HepG2 (cell line): ENCODE results near the gene PYGO2. TPM values are rescaled to one million over a fixed set of nuclear protein-coding genes. Genes with fewer than 3 reads are reported as not detected.

ENCODE experiments used
- ARNT ChIP-seq: fragments of 450-650 bp; IDR thresholded peaks from 2 replicates; pipeline ENCODE4 v1.6.1; 2017
- CREB3 ChIP-seq: sonication (generic); formaldehyde crosslinking; IDR thresholded peaks from 2 replicates; pipeline ENCODE4 v1.5.0; 2020; ENCODE audit warnings: missing genetic modification reagents
- CREM ChIP-seq, 2 experiments: sonication (generic) in 1 of 2; formaldehyde crosslinking in 1 of 2; IDR thresholded peaks; 2 replicates each; pipeline versions ENCODE4 v1.4.0 to v1.6.1; 2016 to 2020; ENCODE audit warnings: antibody characterized with exemption in 1 of 2, mild to moderate bottlenecking in 1 of 2, missing genetic modification reagents in 1 of 2
- GRHL1 ChIP-seq: sonication (generic); formaldehyde crosslinking; conservative IDR thresholded peaks from 2 replicates; pipeline ENCODE4 v1.8.0; 2022; ENCODE audit warnings: missing genetic modification reagents
- IKZF1 ChIP-seq: fragments of 450-650 bp; IDR thresholded peaks from 2 replicates; pipeline ENCODE4 v1.7.1; 2016
- JUND ChIP-seq: sonication (generic); formaldehyde crosslinking; IDR thresholded peaks from 2 replicates; pipeline ENCODE4 v1.8.0; 2022; ENCODE audit warnings: mild to moderate bottlenecking, missing genetic modification reagents
- SNAPC2 ChIP-seq: sonication (generic); formaldehyde crosslinking; IDR thresholded peaks from 2 replicates; pipeline ENCODE4 v1.8.1; 2022; ENCODE audit warnings: mild to moderate bottlenecking, missing genetic modification reagents
- THAP9 ChIP-seq: sonication (generic); formaldehyde crosslinking; IDR thresholded peaks from 2 replicates; pipeline ENCODE4; 2020; ENCODE audit warnings: missing genetic modification reagents, mild to moderate bottlenecking, borderline replicate concordance
- ZBTB37 ChIP-seq: sonication (generic); formaldehyde crosslinking; IDR thresholded peaks from 2 replicates; pipeline ENCODE4 v1.4.0; 2020; ENCODE audit warnings: mild to moderate bottlenecking, missing genetic modification reagents
- ZFP36L1 ChIP-seq: sonication (generic); formaldehyde crosslinking; IDR thresholded peaks from 2 replicates; pipeline ENCODE4 v1.8.0; 2022; ENCODE audit warnings: mild to moderate bottlenecking, missing genetic modification reagents, moderate library complexity
- ZNF101 ChIP-seq: sonication (generic); formaldehyde crosslinking; IDR thresholded peaks from 2 replicates; pipeline ENCODE4 v1.4.0; 2020; ENCODE audit warnings: mild to moderate bottlenecking, low read depth, missing genetic modification reagents, borderline replicate concordance
- ZNF782 ChIP-seq: sonication (generic); formaldehyde crosslinking; IDR thresholded peaks from 2 replicates; pipeline ENCODE4 v1.4.0; 2020; ENCODE audit warnings: missing genetic modification reagents, mild to moderate bottlenecking, borderline replicate concordance
- ZNF788 ChIP-seq: sonication (generic); formaldehyde crosslinking; IDR thresholded peaks from 2 replicates; pipeline ENCODE4 v1.5.0; 2020; ENCODE audit warnings: mild to moderate bottlenecking, missing genetic modification reagents, borderline replicate concordance
- ZNF841 ChIP-seq: sonication (generic); formaldehyde crosslinking; IDR thresholded peaks from 2 replicates; pipeline ENCODE4 v1.8.1; 2023; ENCODE audit warnings: missing genetic modification reagents, borderline replicate concordance
- polyA plus RNA-seq, 8 experiments: library from polyadenylated mRNA; depleted of rRNA in 3 of 8; stranded (reverse) in 7 of 8; unstranded in 1 of 8; fragments of >200 nt; fragmentation: Illumina TruSeq in 4 of 8; extraction: Trizol in 4 of 8; gene quantifications; 2 replicates each; pipeline versions ENCODE4 v1.2.1 to v1.2.3, GENCODE V29; 2011 to 2016; ENCODE audit warnings: low read depth in 4 of 8, missing spikeins in 1 of 8, mixed read lengths in 1 of 8; ENCODE audit not compliant: insufficient read depth in 1 of 8
- total RNA-seq, 5 experiments: library from RNA; depleted of rRNA; stranded (reverse); fragments of >200 nt; fragmentation: Illumina TruSeq; extraction: Trizol; gene quantifications; 2 replicates each; pipeline ENCODE4 v1.2.3, GENCODE V29; 2016; ENCODE audit warnings: low read depth in 1 of 5
- TF ChIP-seq, protein P1 (sequence below): sonication (generic); formaldehyde crosslinking; IDR thresholded peaks from 2 replicates; pipeline ENCODE4 v1.8.0; 2022; ENCODE audit warnings: mild to moderate bottlenecking, missing genetic modification reagents, moderate library complexity
- TF ChIP-seq, protein P2 (sequence below): sonication (generic); formaldehyde crosslinking; IDR thresholded peaks from 2 replicates; pipeline ENCODE4 v1.4.0; 2020; ENCODE audit warnings: low read depth, missing genetic modification reagents

Gene PYGO2
- total and polyA plus RNA-seq, 2 of the 13 experiments (the other 11 are each of a cell fraction or from before 2014, with no cell fraction given), result 20.3 to 21.8 TPM

- no peak for TF ChIP-seq ZNF782 (CRISPR knock-in tag)
- TF ChIP-seq IKZF1, result no peak
- no peak for TF ChIP-seq GRHL1 (CRISPR knock-in tag)
- no peak for TF ChIP-seq ARNT
- TF ChIP-seq SNAPC2 (CRISPR knock-in tag), result no peak
- TF ChIP-seq, protein P1, sequence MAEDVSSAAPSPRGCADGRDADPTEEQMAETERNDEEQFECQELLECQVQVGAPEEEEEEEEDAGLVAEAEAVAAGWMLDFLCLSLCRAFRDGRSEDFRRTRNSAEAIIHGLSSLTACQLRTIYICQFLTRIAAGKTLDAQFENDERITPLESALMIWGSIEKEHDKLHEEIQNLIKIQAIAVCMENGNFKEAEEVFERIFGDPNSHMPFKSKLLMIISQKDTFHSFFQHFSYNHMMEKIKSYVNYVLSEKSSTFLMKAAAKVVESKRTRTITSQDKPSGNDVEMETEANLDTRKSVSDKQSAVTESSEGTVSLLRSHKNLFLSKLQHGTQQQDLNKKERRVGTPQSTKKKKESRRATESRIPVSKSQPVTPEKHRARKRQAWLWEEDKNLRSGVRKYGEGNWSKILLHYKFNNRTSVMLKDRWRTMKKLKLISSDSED (CRISPR knock-in tag), result no peak
- TF ChIP-seq ZBTB37 (CRISPR knock-in tag), result no peak
- TF ChIP-seq ZFP36L1 (CRISPR knock-in tag), result no peak
- no peak for TF ChIP-seq ZNF841 (CRISPR knock-in tag)
- TF ChIP-seq CREM (IDR thresholded peaks at IDR 0.05), result peak; percentile 80
- TF ChIP-seq CREM (CRISPR knock-in tag; IDR thresholded peaks at IDR 0.05), result no peak
- TF ChIP-seq THAP9 (CRISPR knock-in tag), result peak; percentile 74; the same call in 1 of the 2 replicates
- no peak for TF ChIP-seq ZNF101
- TF ChIP-seq CREB3, result no peak
- no peak; the same call in 1 of the 2 replicates for TF ChIP-seq ZNF788 (CRISPR knock-in tag)
- TF ChIP-seq JUND (CRISPR knock-in tag), result no peak
- TF ChIP-seq, protein P2, sequence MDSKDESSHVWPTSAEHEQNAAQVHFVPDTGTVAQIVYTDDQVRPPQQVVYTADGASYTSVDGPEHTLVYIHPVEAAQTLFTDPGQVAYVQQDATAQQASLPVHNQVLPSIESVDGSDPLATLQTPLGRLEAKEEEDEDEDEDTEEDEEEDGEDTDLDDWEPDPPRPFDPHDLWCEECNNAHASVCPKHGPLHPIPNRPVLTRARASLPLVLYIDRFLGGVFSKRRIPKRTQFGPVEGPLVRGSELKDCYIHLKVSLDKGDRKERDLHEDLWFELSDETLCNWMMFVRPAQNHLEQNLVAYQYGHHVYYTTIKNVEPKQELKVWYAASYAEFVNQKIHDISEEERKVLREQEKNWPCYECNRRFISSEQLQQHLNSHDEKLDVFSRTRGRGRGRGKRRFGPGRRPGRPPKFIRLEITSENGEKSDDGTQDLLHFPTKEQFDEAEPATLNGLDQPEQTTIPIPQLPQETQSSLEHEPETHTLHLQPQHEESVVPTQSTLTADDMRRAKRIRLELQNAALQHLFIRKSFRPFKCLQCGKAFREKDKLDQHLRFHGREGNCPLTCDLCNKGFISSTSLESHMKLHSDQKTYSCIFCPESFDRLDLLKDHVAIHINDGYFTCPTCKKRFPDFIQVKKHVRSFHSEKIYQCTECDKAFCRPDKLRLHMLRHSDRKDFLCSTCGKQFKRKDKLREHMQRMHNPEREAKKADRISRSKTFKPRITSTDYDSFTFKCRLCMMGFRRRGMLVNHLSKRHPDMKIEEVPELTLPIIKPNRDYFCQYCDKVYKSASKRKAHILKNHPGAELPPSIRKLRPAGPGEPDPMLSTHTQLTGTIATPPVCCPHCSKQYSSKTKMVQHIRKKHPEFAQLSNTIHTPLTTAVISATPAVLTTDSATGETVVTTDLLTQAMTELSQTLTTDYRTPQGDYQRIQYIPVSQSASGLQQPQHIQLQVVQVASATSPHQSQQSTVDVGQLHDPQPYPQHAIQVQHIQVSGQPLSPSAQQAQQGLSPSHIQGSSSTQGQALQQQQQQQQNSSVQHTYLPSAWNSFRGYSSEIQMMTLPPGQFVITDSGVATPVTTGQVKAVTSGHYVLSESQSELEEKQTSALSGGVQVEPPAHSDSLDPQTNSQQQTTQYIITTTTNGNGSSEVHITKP (CRISPR knock-in tag), result no peak; the same call in none of the 2 replicates
These were observed 21.5 kb upstream of the PYGO2 start, which contains the start of gene FLAD1 (continued) for GRCh38 chr1:154982897-154983648.
